ENCODE data around the gene ABCC8.

Gene ABCC8

GRCh38 chr11:17369094-17369493, 107.6 kb downstream of the ABCC8 start:
- TF ChIP-seq KLF8 (tag by site-specific recombination; IDR thresholded peaks at IDR 0.05) (no peak), ZBTB8A (tag by site-specific recombination; IDR thresholded peaks at IDR 0.05) (no peak), ZNF266 (tag by site-specific recombination; IDR thresholded peaks at IDR 0.05; ENCODE audit: low read depth) (no peak), ZFHX2 (tag by site-specific recombination; conservative IDR thresholded peaks at IDR 0.05) (no peak)
- Histone ChIP-seq H3K4me3 (ENCODE audit: low read depth, low read length) (no peak overlapping the region), H3K36me3 (ENCODE audit: control insufficient read depth in 2 of 2, insufficient read depth in 1 of 2, low read length in 2 of 2) (peaks cover 0 to 86% of the 10 kb centered on the region in 2 experiments; a peak in 2 of 3 replicates), H3K9me3 (ENCODE audit: control insufficient read depth, insufficient read depth, low read depth, low read length) (no peaks in the 10 kb centered on the region), H3K4me1 (ENCODE audit: control insufficient read depth, insufficient read depth, low read length) (no peaks in the 10 kb centered on the region), H3K27ac (ENCODE audit: extremely low read depth, low read depth, low read length) (no peak overlapping the region)
- ChIA-PET CTCF (interaction anchor here (3.6 kb wide), 1 partner anchor 15 kb away, joined by 24 read pairs; no protein-coding TSS in a partner anchor), POLR2A (no interaction called here)

GRCh38 chr11:17368551-17368950, 108.1 kb downstream of the ABCC8 start:
- no peaks in the 10 kb centered on the region for H3K9me3 ChIP-seq (ENCODE audit: control insufficient read depth, insufficient read depth, low read depth, low read length)
- no peaks in the 10 kb centered on the region for H3K4me1 ChIP-seq (ENCODE audit: control insufficient read depth, insufficient read depth, low read length)
- TF ChIP-seq ZNF10 (tag by site-specific recombination; IDR thresholded peaks at IDR 0.05) (no peak), ZNF24 (tag by site-specific recombination; IDR thresholded peaks at IDR 0.05) (no peak), ZNF155 (tag by site-specific recombination; IDR thresholded peaks at IDR 0.05) (no peak), ZNF112 (tag by site-specific recombination; IDR thresholded peaks at IDR 0.05) (no peak), ZNF48 (tag by site-specific recombination; IDR thresholded peaks at IDR 0.05) (no peak), WT1 (tag by site-specific recombination; IDR thresholded peaks at IDR 0.05) (no peak), TRIM28 (IDR thresholded peaks at IDR 0.05; ENCODE audit: borderline replicate concordance, low read length) (no peak), ZNF707 (tag by site-specific recombination; IDR thresholded peaks at IDR 0.05) (no peak)
- peaks cover 0 to 81% of the 10 kb centered on the region in 2 experiments; a peak in 2 of 3 replicates for H3K36me3 ChIP-seq (ENCODE audit: control insufficient read depth in 2 of 2, insufficient read depth in 1 of 2, low read length in 2 of 2)
- no peak overlapping the region for H3K4me3 ChIP-seq (ENCODE audit: low read depth, low read length)
- POLR2A ChIA-PET, result no interaction called here
- CTCF ChIA-PET, result no interaction called here
- H3K27ac ChIP-seq (ENCODE audit: extremely low read depth, low read depth, low read length), result no peak overlapping the region

GRCh38 chr11:17366495-17366894, 110.2 kb downstream of the ABCC8 start:
- Histone ChIP-seq H3K36me3 (ENCODE audit: control insufficient read depth in 2 of 2, insufficient read depth in 1 of 2, low read length in 2 of 2) (peaks cover 0 to 63% of the 10 kb centered on the region in 2 experiments; a peak in 2 of 3 replicates), H3K4me3 (ENCODE audit: low read depth, low read length) (no peak overlapping the region), H3K4me1 (ENCODE audit: control insufficient read depth, insufficient read depth, low read length) (no peaks in the 10 kb centered on the region), H3K9me3 (ENCODE audit: control insufficient read depth, insufficient read depth, low read depth, low read length) (no peaks in the 10 kb centered on the region), H3K27ac (ENCODE audit: extremely low read depth, low read depth, low read length) (no peak overlapping the region)
- ChIA-PET CTCF (interaction anchor here (1.0 to 5.4 kb wide), 5 partner anchors 10 to 162 kb away, joined by 4 to 41 read pairs (median 17); no protein-coding TSS in a partner anchor), POLR2A (no interaction called here)
- no peak for TF ChIP-seq INSM2 (tag by site-specific recombination; IDR thresholded peaks at IDR 0.05)
- TF ChIP-seq ZNF692 (tag by site-specific recombination; IDR thresholded peaks at IDR 0.05), result no peak
- TF ChIP-seq ZFP3 (tag by site-specific recombination; IDR thresholded peaks at IDR 0.05; ENCODE audit: low read depth), result no peak
- TF ChIP-seq ZNF747 (tag by site-specific recombination; IDR thresholded peaks at IDR 0.05), result no peak
- TF ChIP-seq ZNF549 (tag by site-specific recombination; IDR thresholded peaks at IDR 0.05), result no peak
- TF ChIP-seq ZNF292 (tag by site-specific recombination; IDR thresholded peaks at IDR 0.05; ENCODE audit: borderline replicate concordance, low read depth), result no peak
- no peak for TF ChIP-seq GLI4 (tag by site-specific recombination; IDR thresholded peaks at IDR 0.05)
- no peak for TF ChIP-seq GLIS1 (tag by site-specific recombination; IDR thresholded peaks at IDR 0.05)
- no peak for TF ChIP-seq ZNF350 (tag by site-specific recombination; IDR thresholded peaks at IDR 0.05)
- no peak for TF ChIP-seq ZNF558 (tag by site-specific recombination; IDR thresholded peaks at IDR 0.05)
- no peak for TF ChIP-seq SP3 (tag by site-specific recombination; IDR thresholded peaks at IDR 0.05)
- no peak for TF ChIP-seq ZNF660 (tag by site-specific recombination; IDR thresholded peaks at IDR 0.05)
